Trophoblast cell (in vitro differentiated cells and primary cell): ENCODE results near the gene DEPDC1B.
"Not testable (repeated sequence)": the region's sequence is repeated elsewhere in the genome, so short reads cannot be mapped to it uniquely, and the experiment has no call there.

Experiments used
- DNase-seq, 2 donors: peaks; one replicate each; pipeline ENCODE4 v3.0.0-alpha.2; 2016
- H2AFZ ChIP-seq: 2 replicates; pipeline ENCODE4 v1.6.1; 2013; ENCODE audit warnings: low read length, moderate library complexity, mild to moderate bottlenecking; ENCODE audit not compliant: insufficient read depth, poor library complexity
- H2AK5ac ChIP-seq: 2 replicates; pipeline ENCODE4 v1.6.1; 2013; ENCODE audit warnings: mild to moderate bottlenecking, low read length
- H2BK120ac ChIP-seq: 2 replicates; pipeline ENCODE4 v1.6.1; 2013; ENCODE audit warnings: low read length, mild to moderate bottlenecking, moderate library complexity; ENCODE audit not compliant: insufficient read depth, poor library complexity
- H2BK12ac ChIP-seq: 2 replicates; pipeline ENCODE4 v1.6.1; 2013; ENCODE audit warnings: mild to moderate bottlenecking, low read length, moderate library complexity
- H2BK5ac ChIP-seq: 2 replicates; pipeline ENCODE4 v1.6.1; 2013; ENCODE audit warnings: low read length, low read depth, moderate library complexity, mild to moderate bottlenecking; ENCODE audit not compliant: poor library complexity
- H3K14ac ChIP-seq: 2 replicates; pipeline ENCODE4 v1.6.1; 2013; ENCODE audit warnings: mild to moderate bottlenecking, low read length
- H3K18ac ChIP-seq: 2 replicates; pipeline ENCODE4 v1.6.1; 2013; ENCODE audit warnings: mild to moderate bottlenecking, low read length
- H3K23ac ChIP-seq: 2 replicates; pipeline ENCODE4 v1.6.1; 2013; ENCODE audit warnings: low read length
- H3K27ac ChIP-seq: 2 replicates; pipeline ENCODE4 v1.5.1; 2013; ENCODE audit warnings: low read depth, mild to moderate bottlenecking, inconsistent platforms, low read length, moderate library complexity
- H3K27me3 ChIP-seq: 2 replicates; pipeline ENCODE4 v1.6.1; 2013; ENCODE audit warnings: inconsistent platforms, mild to moderate bottlenecking, low read length, moderate library complexity; ENCODE audit not compliant: insufficient read depth
- H3K36me3 ChIP-seq, 2 experiments: 1 replicate in 1 of 2; 2 replicates in 1 of 2; pipeline ENCODE4 v1.6.1; 2013; ENCODE audit warnings: low read length in 2 of 2, mild to moderate bottlenecking in 2 of 2, moderate library complexity in 1 of 2; ENCODE audit not compliant: insufficient read depth in 2 of 2, control insufficient read depth in 1 of 2
- H3K4ac ChIP-seq: 2 replicates; pipeline ENCODE4 v1.6.1; 2013; ENCODE audit warnings: low read depth, mild to moderate bottlenecking, low read length, moderate library complexity
- H3K4me1 ChIP-seq, 2 experiments: 1 replicate in 1 of 2; 2 replicates in 1 of 2; pipeline ENCODE4 v1.6.1; 2013; ENCODE audit warnings: low read length in 2 of 2, mild to moderate bottlenecking in 2 of 2, moderate library complexity in 1 of 2; ENCODE audit not compliant: insufficient read depth in 2 of 2, control insufficient read depth in 1 of 2
- H3K4me2 ChIP-seq: 2 replicates; pipeline ENCODE4 v1.6.1; 2013; ENCODE audit warnings: inconsistent platforms, mild to moderate bottlenecking, low read length, moderate library complexity
- H3K4me3 ChIP-seq: 2 replicates; pipeline ENCODE4 v1.5.1; 2013; ENCODE audit warnings: mild to moderate bottlenecking, low read depth, low read length, inconsistent platforms
- H3K79me1 ChIP-seq: one replicate; pipeline ENCODE4 v1.6.1; 2013; ENCODE audit warnings: low read length
- H3K79me2 ChIP-seq: 2 replicates; pipeline ENCODE4 v1.6.1; 2013; ENCODE audit warnings: low read length, mild to moderate bottlenecking; ENCODE audit not compliant: control insufficient read depth, insufficient read depth, poor library complexity
- H3K9ac ChIP-seq: 2 replicates; pipeline ENCODE4 v1.6.1; 2013; ENCODE audit warnings: mild to moderate bottlenecking, low read length
- H3K9me3 ChIP-seq: 2 replicates; pipeline ENCODE4 v1.6.1; 2013; ENCODE audit warnings: low read depth, mild to moderate bottlenecking, control low read depth, inconsistent platforms, low read length; ENCODE audit not compliant: insufficient read depth
- H4K12ac ChIP-seq: 2 replicates; pipeline ENCODE4 v1.6.1; 2013; ENCODE audit warnings: low read depth, mild to moderate bottlenecking, low read length, moderate library complexity
- H4K8ac ChIP-seq: 2 replicates; pipeline ENCODE4 v1.6.1; 2013; ENCODE audit warnings: low read depth, mild to moderate bottlenecking, low read length, moderate library complexity
- H4K91ac ChIP-seq: one replicate; pipeline ENCODE4 v1.6.1; 2013; ENCODE audit warnings: low read depth, mild to moderate bottlenecking, low read length, moderate library complexity
- WGBS: extraction: QIAGEN DNeasy Blood & Tissue Kit; methylation state at CpG from one replicate; pipeline ENCODE4 v1.1.7; 2013; ENCODE audit warnings: missing lambda C conversion rate; ENCODE audit not compliant: insufficient read length, insufficient coverage; ENCODE audit errors: extremely low coverage; 5-methylcytosine and 5-hydroxymethylcytosine counted together

Gene DEPDC1B

DNA sequence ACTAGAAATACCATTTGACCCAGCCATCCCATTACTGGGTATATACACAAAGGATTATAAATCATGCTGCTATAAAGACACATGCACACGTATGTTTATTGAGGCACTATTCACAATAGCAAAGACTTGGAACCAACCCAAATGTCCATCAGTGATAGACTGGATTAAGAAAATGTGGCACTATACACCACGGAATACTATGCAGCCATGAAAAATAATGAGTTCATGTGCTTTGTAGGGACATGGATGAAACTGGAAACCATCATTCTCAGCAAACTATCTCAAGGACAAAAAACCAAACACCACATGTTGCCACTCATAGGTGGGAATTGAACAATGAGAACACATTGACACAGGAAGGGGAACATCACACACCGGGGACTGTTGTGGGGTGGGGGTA is 79.2 kb downstream of the DEPDC1B start:
- not testable (repeated sequence) for H3K27ac ChIP-seq, H4K8ac ChIP-seq, H4K12ac ChIP-seq, H2AK5ac ChIP-seq, H3K4me2 ChIP-seq, H2AFZ ChIP-seq, H3K14ac ChIP-seq, H3K9ac ChIP-seq, H2BK5ac ChIP-seq, H3K79me2 ChIP-seq, H3K18ac ChIP-seq, H3K4ac ChIP-seq, H2BK120ac ChIP-seq, H3K9me3 ChIP-seq, H3K23ac ChIP-seq, H2BK12ac ChIP-seq, H4K91ac ChIP-seq, H3K79me1 ChIP-seq, H3K27me3 ChIP-seq, DNase-seq, H3K4me1 ChIP-seq, H3K4me3 ChIP-seq, H3K36me3 ChIP-seq
- no CpG with 5 or more reads among the region's 3 CpGs for WGBS

DNA sequence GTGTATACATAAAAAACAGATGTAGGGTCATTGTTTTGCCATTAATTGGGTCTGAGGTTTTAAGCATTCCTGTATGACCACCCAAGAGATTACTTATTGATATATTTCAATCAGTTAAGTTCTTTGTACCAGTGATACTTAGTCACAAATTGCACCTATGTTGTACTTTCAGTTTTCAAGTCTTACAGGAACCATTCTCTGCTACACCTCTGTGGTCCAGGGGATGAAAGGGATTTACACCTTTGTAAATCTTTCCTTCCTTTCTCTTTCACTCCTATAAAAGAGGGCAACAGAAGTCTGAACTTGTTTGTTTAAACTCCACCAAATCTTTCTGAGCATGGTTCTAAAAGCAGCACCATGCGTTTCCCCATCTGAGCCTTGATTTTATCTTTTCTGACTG is 86.1 kb downstream of the DEPDC1B start:
- Histone ChIP-seq H3K79me1 (no peaks in the 10 kb centered on the region), H3K27ac (no peak overlapping the region), H4K12ac (no peak overlapping the region), H2BK5ac (no peak overlapping the region), H3K4me1 (no peaks in the 10 kb centered on the region), H3K14ac (no peak overlapping the region), H3K9ac (no peak overlapping the region), H3K4me3 (no peak overlapping the region), H2BK12ac (no peak overlapping the region), H3K9me3 (peaks cover 2% of the 10 kb centered on the region), H4K91ac (no peak overlapping the region), H2BK120ac (no peak overlapping the region), H2AK5ac (no peak overlapping the region), H3K4me2 (no peak overlapping the region), H3K23ac (no peak overlapping the region), H3K36me3 (peaks cover 3 to 4% of the 10 kb centered on the region in 2 experiments), H4K8ac (no peak overlapping the region), H3K79me2 (no peaks in the 10 kb centered on the region), H3K4ac (no peak overlapping the region), H3K27me3 (no peaks in the 10 kb centered on the region), H2AFZ (no peak overlapping the region), H3K18ac (no peak overlapping the region)
- no peak for DNase-seq
- WGBS: no CpG with 5 or more reads among the region's 1 CpG

DNA sequence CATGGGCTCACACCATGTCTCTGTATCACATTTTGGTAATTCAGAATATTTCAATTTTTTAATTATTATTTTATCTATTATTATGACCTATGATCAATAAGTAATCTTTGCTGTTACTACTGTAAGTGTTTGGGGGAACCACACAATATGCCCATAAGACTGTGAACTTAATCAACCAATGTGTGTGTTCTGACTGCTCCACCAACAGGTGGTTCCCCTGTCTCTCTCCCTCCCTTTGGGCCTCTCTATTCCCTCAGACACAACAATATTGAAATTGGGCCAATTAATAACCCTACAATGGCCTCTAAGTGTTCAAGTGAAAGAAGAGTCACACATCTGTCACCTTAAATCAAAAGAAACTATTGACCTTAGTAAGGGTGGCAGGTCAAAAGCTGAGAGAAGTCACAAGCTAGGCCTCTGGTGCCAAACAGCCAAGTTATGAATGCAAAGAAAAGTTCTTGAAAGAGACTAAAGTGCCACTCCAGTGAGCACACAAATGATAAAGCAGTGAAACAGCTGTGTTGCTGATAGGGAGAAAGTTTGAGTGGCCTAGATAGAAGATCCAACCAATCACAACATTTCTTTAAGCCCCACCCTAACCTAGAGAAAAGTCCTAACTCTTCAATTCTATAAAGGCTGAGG is 88.7 kb downstream of the DEPDC1B start:
- no peaks in the 10 kb centered on the region for H3K4me1 ChIP-seq
- H3K27me3 ChIP-seq: no peaks in the 10 kb centered on the region
- H3K4me2 ChIP-seq: no peak overlapping the region
- H3K9me3 ChIP-seq: peaks cover 2% of the 10 kb centered on the region
- no peak overlapping the region for H3K14ac ChIP-seq
- no peak overlapping the region for H3K18ac ChIP-seq
- no peak overlapping the region for H3K9ac ChIP-seq
- no peak overlapping the region for H2BK12ac ChIP-seq
- no peak overlapping the region for H4K12ac ChIP-seq
- H2BK5ac ChIP-seq: no peak overlapping the region
- H2AFZ ChIP-seq: no peak overlapping the region
- H3K27ac ChIP-seq: no peak overlapping the region
- H3K79me2 ChIP-seq: no peaks in the 10 kb centered on the region
- no peak overlapping the region for H3K4ac ChIP-seq
- H3K79me1 ChIP-seq: no peaks in the 10 kb centered on the region
- H2BK120ac ChIP-seq: no peak overlapping the region
- no peak overlapping the region for H4K8ac ChIP-seq
- no peak overlapping the region for H3K4me3 ChIP-seq
- H3K23ac ChIP-seq: no peak overlapping the region
- no peak overlapping the region for H2AK5ac ChIP-seq
- no peak overlapping the region for H4K91ac ChIP-seq
- peaks cover 3 to 4% of the 10 kb centered on the region in 2 experiments for H3K36me3 ChIP-seq
- DNase-seq: no peak

- Histone ChIP-seq H3K23ac (no peak overlapping the region), H2BK12ac (no peak overlapping the region), H3K4me2 (no peak overlapping the region), H3K79me2 (no peaks in the 10 kb centered on the region), H4K8ac (no peak overlapping the region), H3K36me3 (peaks cover 0 to 1% of the 10 kb centered on the region in 2 experiments), H2BK120ac (no peak overlapping the region), H3K27me3 (no peaks in the 10 kb centered on the region), H3K4me3 (no peak overlapping the region), H3K18ac (no peak overlapping the region), H3K9me3 (no peaks in the 10 kb centered on the region), H3K14ac (no peak overlapping the region), H2BK5ac (no peak overlapping the region), H3K4me1 (no peaks in the 10 kb centered on the region), H4K91ac (no peak overlapping the region), H2AK5ac (no peak overlapping the region), H3K4ac (no peak overlapping the region), H3K9ac (no peak overlapping the region), H2AFZ (no peak overlapping the region), H3K79me1 (no peaks in the 10 kb centered on the region), H3K27ac (no peak overlapping the region), H4K12ac (no peak overlapping the region)
- no CpG with 5 or more reads among the region's 1 CpG for WGBS
- DNase-seq: no peak
These were observed 95.2 kb downstream of the DEPDC1B start for GRCh38 chr5:60604771-60605170.
